ENCODE results near the gene DEFB129. TPM values are rescaled to one million over a fixed set of nuclear protein-coding genes. Genes with fewer than 3 reads are reported as not detected.

The DEFB129 gene
- polyA plus RNA-seq, 1 donor (not counting 4 experiments of a cell fraction or from before 2014, with no cell fraction given) = not detected

GRCh38 chr20:217266-217665, 9.8 kb upstream of the DEFB129 start:
- Histone ChIP-seq H3K4me1 (ENCODE audit: control insufficient read depth, extremely low read depth, insufficient read depth, low read length) (no peaks in the 10 kb centered on the region), H3K9me3 (ENCODE audit: control insufficient read depth, low read depth, low read length) (no peaks in the 10 kb centered on the region), H3K9me1 (ENCODE audit: control insufficient read depth, extremely low read depth, insufficient read depth, low read length) (no peaks in the 10 kb centered on the region), H2AFZ (ENCODE audit: control insufficient read depth, low read length) (no peak overlapping the region), H3K27ac (ENCODE audit: control insufficient read depth, insufficient read depth, low read length) (no peak overlapping the region), H3K36me3 (ENCODE audit: control insufficient read depth in 2 of 2, extremely low read depth in 1 of 2, insufficient read depth in 2 of 2, low read length in 2 of 2) (no peaks in the 10 kb centered on the region), H3K9ac (ENCODE audit: control insufficient read depth, extremely low read depth, insufficient read depth, low read length) (no peak overlapping the region), H3K27me3 (ENCODE audit: control insufficient read depth, extremely low read depth, insufficient read depth, low read length) (peaks cover 6% of the 10 kb centered on the region), H4K20me1 (ENCODE audit: control insufficient read depth, extremely low read depth, insufficient read depth, low read length) (no peaks in the 10 kb centered on the region), H3K79me2 (ENCODE audit: control insufficient read depth, insufficient read depth, low read length) (no peaks in the 10 kb centered on the region), H3K4me3 (ENCODE audit: control insufficient read depth in 2 of 3, extremely low read depth in 1 of 3, insufficient read depth in 2 of 3, low read depth in 1 of 3, low read length in 3 of 3) (no peak overlapping the region), H3K4me2 (ENCODE audit: control insufficient read depth, extremely low read depth, insufficient read depth, low read depth, low read length) (no peak overlapping the region)
- FAIRE-seq = no peak
- dilution Hi-C loops (cut with MboI; ENCODE audit: extremely low pct_ligation_motif_present, low sequenced_read_pairs) = no loop called here
- TF ChIP-seq EZH2 (IDR thresholded peaks at IDR 0.05; ENCODE audit: low read length) = no peak
- no peak for TF ChIP-seq CTCF (optimal IDR thresholded peaks at IDR 0.05 in 1 of 3, IDR thresholded peaks at IDR 0.05 in 1 of 3, conservative IDR thresholded peaks at IDR 0.05 in 1 of 3; ENCODE audit: extremely low read depth in 1 of 3, insufficient read depth in 2 of 3, low read length in 3 of 3)
- no peak for DNase-seq (ENCODE audit: low read depth, low spot score)

- peak; percentile 74 for FAIRE-seq
- DNase-seq (ENCODE audit: low read depth, low spot score) = no peak
Observed at GRCh38 chr20:219290-220115, 7.6 kb upstream of the DEFB129 start.

More at GRCh38 chr20:219290-220115, 7.6 kb upstream of the DEFB129 start:
- H3K4me2 ChIP-seq (ENCODE audit: control insufficient read depth, extremely low read depth, insufficient read depth, low read depth, low read length) = no peak overlapping the region
- no peaks in the 10 kb centered on the region for H4K20me1 ChIP-seq (ENCODE audit: control insufficient read depth, extremely low read depth, insufficient read depth, low read length)
- H3K9ac ChIP-seq (ENCODE audit: control insufficient read depth, extremely low read depth, insufficient read depth, low read length) = no peak overlapping the region
- no peaks in the 10 kb centered on the region for H3K9me3 ChIP-seq (ENCODE audit: control insufficient read depth, low read depth, low read length)
- peaks cover 6% of the 10 kb centered on the region for H3K27me3 ChIP-seq (ENCODE audit: control insufficient read depth, extremely low read depth, insufficient read depth, low read length)
- dilution Hi-C loops (cut with MboI; ENCODE audit: extremely low pct_ligation_motif_present, low sequenced_read_pairs) = no loop called here
- no peak overlapping the region for H3K4me3 ChIP-seq (ENCODE audit: control insufficient read depth in 2 of 3, extremely low read depth in 1 of 3, insufficient read depth in 2 of 3, low read depth in 1 of 3, low read length in 3 of 3)
- no peaks in the 10 kb centered on the region for H3K9me1 ChIP-seq (ENCODE audit: control insufficient read depth, extremely low read depth, insufficient read depth, low read length)
- H2AFZ ChIP-seq (ENCODE audit: control insufficient read depth, low read length) = no peak overlapping the region
- H3K4me1 ChIP-seq (ENCODE audit: control insufficient read depth, extremely low read depth, insufficient read depth, low read length) = no peaks in the 10 kb centered on the region
- no peak overlapping the region for H3K27ac ChIP-seq (ENCODE audit: control insufficient read depth, insufficient read depth, low read length)
- no peaks in the 10 kb centered on the region for H3K36me3 ChIP-seq (ENCODE audit: control insufficient read depth in 2 of 2, extremely low read depth in 1 of 2, insufficient read depth in 2 of 2, low read length in 2 of 2)
- H3K79me2 ChIP-seq (ENCODE audit: control insufficient read depth, insufficient read depth, low read length) = no peaks in the 10 kb centered on the region
- TF ChIP-seq EZH2 (IDR thresholded peaks at IDR 0.05; ENCODE audit: low read length) = no peak
- peak; percentile 41 to 54 (median 50) for TF ChIP-seq CTCF (optimal IDR thresholded peaks at IDR 0.05 in 1 of 3, IDR thresholded peaks at IDR 0.05 in 1 of 3, conservative IDR thresholded peaks at IDR 0.05 in 1 of 3; ENCODE audit: extremely low read depth in 1 of 3, insufficient read depth in 2 of 3, low read length in 3 of 3)
